Measurements from ENCODE around the gene TAF4B. TPM values are rescaled to one million over a fixed set of nuclear protein-coding genes. Genes with fewer than 3 reads are reported as not detected.

TAF4B gene, protein sequence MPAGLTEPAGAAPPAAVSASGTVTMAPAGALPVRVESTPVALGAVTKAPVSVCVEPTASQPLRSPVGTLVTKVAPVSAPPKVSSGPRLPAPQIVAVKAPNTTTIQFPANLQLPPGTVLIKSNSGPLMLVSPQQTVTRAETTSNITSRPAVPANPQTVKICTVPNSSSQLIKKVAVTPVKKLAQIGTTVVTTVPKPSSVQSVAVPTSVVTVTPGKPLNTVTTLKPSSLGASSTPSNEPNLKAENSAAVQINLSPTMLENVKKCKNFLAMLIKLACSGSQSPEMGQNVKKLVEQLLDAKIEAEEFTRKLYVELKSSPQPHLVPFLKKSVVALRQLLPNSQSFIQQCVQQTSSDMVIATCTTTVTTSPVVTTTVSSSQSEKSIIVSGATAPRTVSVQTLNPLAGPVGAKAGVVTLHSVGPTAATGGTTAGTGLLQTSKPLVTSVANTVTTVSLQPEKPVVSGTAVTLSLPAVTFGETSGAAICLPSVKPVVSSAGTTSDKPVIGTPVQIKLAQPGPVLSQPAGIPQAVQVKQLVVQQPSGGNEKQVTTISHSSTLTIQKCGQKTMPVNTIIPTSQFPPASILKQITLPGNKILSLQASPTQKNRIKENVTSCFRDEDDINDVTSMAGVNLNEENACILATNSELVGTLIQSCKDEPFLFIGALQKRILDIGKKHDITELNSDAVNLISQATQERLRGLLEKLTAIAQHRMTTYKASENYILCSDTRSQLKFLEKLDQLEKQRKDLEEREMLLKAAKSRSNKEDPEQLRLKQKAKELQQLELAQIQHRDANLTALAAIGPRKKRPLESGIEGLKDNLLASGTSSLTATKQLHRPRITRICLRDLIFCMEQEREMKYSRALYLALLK
- 1 to 10 TPM; 2.4 to 3.1 TPM for total RNA-seq

DNA sequence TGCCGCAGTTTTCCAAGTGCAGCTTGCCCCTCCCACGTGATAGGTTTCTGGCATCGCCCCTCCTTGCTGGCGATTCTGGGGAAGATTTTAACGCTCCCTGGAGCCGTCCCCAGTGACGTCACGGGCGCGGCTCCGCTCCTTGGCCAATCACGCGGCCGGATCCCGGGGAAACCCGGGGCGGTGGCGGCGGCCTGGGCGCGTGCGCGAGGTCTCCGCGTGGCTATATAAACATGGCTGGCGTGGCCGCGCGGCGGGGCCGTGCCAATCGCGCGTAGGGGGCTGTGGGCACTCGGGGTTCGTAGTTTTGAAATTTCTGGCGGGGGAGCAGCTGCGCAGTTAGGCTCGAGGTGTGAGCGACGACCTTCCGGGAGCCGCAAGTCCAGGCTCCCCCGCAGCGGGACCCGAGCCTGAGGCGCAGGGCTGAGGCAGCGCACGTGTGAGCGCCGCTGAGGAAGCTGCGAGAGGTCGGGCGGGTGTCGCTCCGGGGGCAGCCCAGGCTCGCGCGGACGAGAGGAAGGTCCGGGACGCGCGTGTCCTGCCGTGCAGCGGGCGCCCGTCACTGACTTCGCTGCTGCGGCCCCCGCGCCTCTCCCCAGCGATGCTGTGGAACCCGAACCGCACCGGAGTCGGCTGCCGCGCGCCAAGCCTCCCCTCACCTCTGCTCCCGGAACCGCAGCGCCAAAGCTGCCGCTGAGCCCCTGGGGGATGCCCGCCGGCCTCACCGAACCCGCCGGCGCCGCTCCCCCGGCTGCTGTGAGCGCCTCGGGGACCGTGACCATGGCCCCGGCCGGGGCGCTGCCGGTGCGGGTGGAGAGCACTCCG is at the start of gene TAF4B:
TAF4B (plus strand) TSS at position 217 of the 822 bp plus-strand sequence; CDS start at position 706, 489 bp downstream.
- no peaks in the 10 kb centered on the region for H3K9me3 ChIP-seq
- peak within 1 kb of the TSS; percentile 79 to 82 for H3K27ac ChIP-seq
- H3K27me3 ChIP-seq = no peaks in the 10 kb centered on the region
- H3K36me3 ChIP-seq = no peaks in the 10 kb centered on the region
- peaks cover 0 to 9% of the 10 kb centered on the region in 2 donors for H3K4me1 ChIP-seq
- DNase-seq (ENCODE audit: low spot score) = peak; percentile 97
- peak within 1 kb of the TSS; percentile 84 to 86 for H3K4me3 ChIP-seq
- TF ChIP-seq, protein P1, sequence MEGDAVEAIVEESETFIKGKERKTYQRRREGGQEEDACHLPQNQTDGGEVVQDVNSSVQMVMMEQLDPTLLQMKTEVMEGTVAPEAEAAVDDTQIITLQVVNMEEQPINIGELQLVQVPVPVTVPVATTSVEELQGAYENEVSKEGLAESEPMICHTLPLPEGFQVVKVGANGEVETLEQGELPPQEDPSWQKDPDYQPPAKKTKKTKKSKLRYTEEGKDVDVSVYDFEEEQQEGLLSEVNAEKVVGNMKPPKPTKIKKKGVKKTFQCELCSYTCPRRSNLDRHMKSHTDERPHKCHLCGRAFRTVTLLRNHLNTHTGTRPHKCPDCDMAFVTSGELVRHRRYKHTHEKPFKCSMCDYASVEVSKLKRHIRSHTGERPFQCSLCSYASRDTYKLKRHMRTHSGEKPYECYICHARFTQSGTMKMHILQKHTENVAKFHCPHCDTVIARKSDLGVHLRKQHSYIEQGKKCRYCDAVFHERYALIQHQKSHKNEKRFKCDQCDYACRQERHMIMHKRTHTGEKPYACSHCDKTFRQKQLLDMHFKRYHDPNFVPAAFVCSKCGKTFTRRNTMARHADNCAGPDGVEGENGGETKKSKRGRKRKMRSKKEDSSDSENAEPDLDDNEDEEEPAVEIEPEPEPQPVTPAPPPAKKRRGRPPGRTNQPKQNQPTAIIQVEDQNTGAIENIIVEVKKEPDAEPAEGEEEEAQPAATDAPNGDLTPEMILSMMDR (IDR thresholded peaks at IDR 0.05) = no peak

- H3K4me3 ChIP-seq = no peak overlapping the region
- no peaks in the 10 kb centered on the region for H3K9me3 ChIP-seq
- TF ChIP-seq, protein P1 (IDR thresholded peaks at IDR 0.05) = no peak
- no peaks in the 10 kb centered on the region for H3K27me3 ChIP-seq
- no peaks in the 10 kb centered on the region for H3K36me3 ChIP-seq
- no peak for DNase-seq (ENCODE audit: low spot score)
- H3K27ac ChIP-seq = no peak overlapping the region
- H3K4me1 ChIP-seq = no peaks in the 10 kb centered on the region
Measured at GRCh38 chr18:26181343-26181826, 44.9 kb upstream of the TAF4B start.

- Histone ChIP-seq H3K27ac (no peak overlapping the region), H3K9me3 (peaks cover 0 to 11% of the 10 kb centered on the region in 2 donors), H3K36me3 (no peaks in the 10 kb centered on the region), H3K4me1 (no peaks in the 10 kb centered on the region), H3K4me3 (no peak overlapping the region), H3K27me3 (no peaks in the 10 kb centered on the region)
- no peak for DNase-seq (ENCODE audit: low spot score)
- TF ChIP-seq, protein P1 (IDR thresholded peaks at IDR 0.05) = no peak
Measured at GRCh38 chr18:26183395-26184112, 42.7 kb upstream of the TAF4B start.

- H3K4me3 ChIP-seq = no peak overlapping the region
- peaks cover 0 to 12% of the 10 kb centered on the region in 2 donors for H3K9me3 ChIP-seq
- H3K36me3 ChIP-seq = no peaks in the 10 kb centered on the region
- no peaks in the 10 kb centered on the region for H3K4me1 ChIP-seq
- H3K27me3 ChIP-seq = no peaks in the 10 kb centered on the region
- TF ChIP-seq, protein P1 (IDR thresholded peaks at IDR 0.05) = no peak
- no peak overlapping the region for H3K27ac ChIP-seq
- DNase-seq (ENCODE audit: low spot score) = no peak
Measured at GRCh38 chr18:26185267-26185666, 41.0 kb upstream of the TAF4B start.

DNA sequence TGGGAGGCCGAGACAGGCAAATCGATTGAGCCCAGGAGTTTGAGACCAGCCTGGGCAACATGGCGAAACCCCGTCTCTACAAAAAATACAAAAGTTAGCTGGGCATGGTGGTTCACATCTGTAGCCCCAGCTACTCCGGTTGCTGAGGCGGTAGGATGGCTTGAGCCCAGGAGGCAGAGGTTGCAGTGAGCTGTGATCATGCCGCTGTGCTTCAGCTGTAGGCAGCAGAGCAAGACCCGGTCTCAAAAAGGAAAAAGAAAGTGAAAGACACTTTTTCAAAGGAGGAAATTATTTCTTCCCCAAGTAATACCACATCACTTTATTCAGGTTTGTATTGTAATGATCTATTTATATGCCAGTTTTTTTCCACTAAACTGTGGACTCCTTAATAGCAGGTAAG is 35.7 kb upstream of the TAF4B start:
- Histone ChIP-seq H3K4me1 (no peaks in the 10 kb centered on the region), H3K27me3 (no peaks in the 10 kb centered on the region), H3K36me3 (no peaks in the 10 kb centered on the region), H3K27ac (no peak overlapping the region), H3K9me3 (peaks cover 0 to 12% of the 10 kb centered on the region in 2 donors), H3K4me3 (no peak overlapping the region)
- no peak for DNase-seq (ENCODE audit: low spot score)
- TF ChIP-seq, protein P1 (IDR thresholded peaks at IDR 0.05) = no peak
